H9 (cell line): Measurements from ENCODE around the gene FXYD1. TPM values are rescaled to one million over a fixed set of nuclear protein-coding genes. Genes with fewer than 3 reads are reported as not detected.

Experiments used
- DNase-seq: peaks from one replicate; pipeline ENCODE4 v3.0.0-alpha.2; 2017
- H2AFZ ChIP-seq: one replicate; pipeline ENCODE4 v1.6.1; 2013; ENCODE audit warnings: mild to moderate bottlenecking, low read length, control low read depth, moderate library complexity
- H2AK5ac ChIP-seq: 2 replicates; pipeline ENCODE4 v1.6.1; 2013; ENCODE audit warnings: low read length, control low read depth, mixed read lengths; ENCODE audit not compliant: insufficient read length
- H2BK120ac ChIP-seq: one replicate; pipeline ENCODE4 v1.6.1; 2013; ENCODE audit warnings: low read depth, mild to moderate bottlenecking, low read length, control low read depth, inconsistent platforms; ENCODE audit not compliant: poor library complexity, severe bottlenecking
- H2BK12ac ChIP-seq: 2 replicates; pipeline ENCODE4 v1.6.1; 2013; ENCODE audit warnings: low read length, control low read depth, mixed read lengths, low read depth; ENCODE audit not compliant: insufficient read length
- H2BK15ac ChIP-seq: 2 replicates; pipeline ENCODE4 v1.6.1; 2013; ENCODE audit warnings: low read depth, low read length, control low read depth
- H2BK20ac ChIP-seq: one replicate; pipeline ENCODE4 v1.6.1; 2013; ENCODE audit warnings: low read depth, mild to moderate bottlenecking, low read length, control low read depth, inconsistent platforms; ENCODE audit not compliant: poor library complexity, severe bottlenecking
- H2BK5ac ChIP-seq: 2 replicates; pipeline ENCODE4 v1.6.1; 2013; ENCODE audit warnings: low read length, control low read depth, mixed read lengths; ENCODE audit not compliant: insufficient read length
- H3K14ac ChIP-seq: 2 replicates; pipeline ENCODE4 v1.6.1; 2013; ENCODE audit warnings: low read length, control low read depth; ENCODE audit not compliant: insufficient read depth
- H3K18ac ChIP-seq: 2 replicates; pipeline ENCODE4 v1.6.1; 2013; ENCODE audit warnings: low read depth, mild to moderate bottlenecking, mixed read lengths, low read length, control low read depth; ENCODE audit not compliant: insufficient read length
- H3K23ac ChIP-seq: 2 replicates; pipeline ENCODE4 v1.6.1; 2013; ENCODE audit warnings: low read length, control low read depth, mixed read lengths, low read depth; ENCODE audit not compliant: insufficient read length
- H3K23me2 ChIP-seq: 2 replicates; pipeline ENCODE4 v1.6.1; 2013; ENCODE audit warnings: low read depth, mild to moderate bottlenecking, mixed read lengths, low read length, control low read depth; ENCODE audit not compliant: insufficient read length, poor library complexity, severe bottlenecking
- H3K27ac ChIP-seq: 2 replicates; pipeline ENCODE4 v1.5.1; 2013; ENCODE audit warnings: low read length, control low read depth, mixed read lengths, low read depth; ENCODE audit not compliant: insufficient read length
- H3K27me3 ChIP-seq: 2 replicates; pipeline ENCODE4 v1.6.1; 2013; ENCODE audit warnings: low read length, control low read depth, inconsistent platforms; ENCODE audit not compliant: insufficient read depth
- H3K4ac ChIP-seq: 2 replicates; pipeline ENCODE4 v1.6.1; 2013; ENCODE audit warnings: low read depth, mild to moderate bottlenecking, control low read depth, inconsistent platforms, low read length, moderate library complexity
- H3K4me1 ChIP-seq: 2 replicates; pipeline ENCODE4 v1.6.1; 2013; ENCODE audit warnings: low read length, control low read depth, inconsistent platforms; ENCODE audit not compliant: insufficient read depth
- H3K4me2 ChIP-seq: 2 replicates; pipeline ENCODE4 v1.6.1; 2013; ENCODE audit warnings: low read length, control low read depth, mixed read lengths; ENCODE audit not compliant: insufficient read length, insufficient read depth
- H3K56ac ChIP-seq: 2 replicates; pipeline ENCODE4 v1.6.1; 2013; ENCODE audit warnings: low read depth, mild to moderate bottlenecking, mixed read lengths, low read length, control low read depth; ENCODE audit not compliant: insufficient read length
- H3K79me1 ChIP-seq: 2 replicates; pipeline ENCODE4 v1.6.1; 2013; ENCODE audit warnings: low read depth, mild to moderate bottlenecking, moderate library complexity, low read length, control low read depth, inconsistent platforms; ENCODE audit not compliant: insufficient read depth, poor library complexity, severe bottlenecking
- H3K79me2 ChIP-seq: 2 replicates; pipeline ENCODE4 v1.6.1; 2013; ENCODE audit warnings: low read length, control low read depth, inconsistent platforms; ENCODE audit not compliant: insufficient read depth
- H3K9ac ChIP-seq: 2 replicates; pipeline ENCODE4 v1.6.1; 2013; ENCODE audit warnings: low read length, control low read depth, mixed read lengths; ENCODE audit not compliant: insufficient read length; ENCODE audit errors: extremely low read depth
- H3K9me3 ChIP-seq: one replicate; pipeline ENCODE4 v1.6.1; 2013; ENCODE audit warnings: low read depth, low read length, inconsistent platforms; ENCODE audit not compliant: control insufficient read depth
- H3T11ph ChIP-seq: one replicate; pipeline ENCODE4 v1.6.1; 2013; ENCODE audit warnings: mild to moderate bottlenecking, low read length, control low read depth, inconsistent platforms
- H4K20me1 ChIP-seq: one replicate; pipeline ENCODE4 v1.6.1; 2013; ENCODE audit not compliant: control insufficient read depth, insufficient read length, insufficient read depth
- H4K5ac ChIP-seq: 2 replicates; pipeline ENCODE4 v1.6.1; 2013; ENCODE audit warnings: low read depth, mild to moderate bottlenecking, mixed read lengths, low read length, control low read depth; ENCODE audit not compliant: insufficient read length
- H4K8ac ChIP-seq: replicated peaks from 2 replicates; pipeline ENCODE4 v1.6.1; 2013; ENCODE audit warnings: low read length, control low read depth, mixed read lengths, low read depth; ENCODE audit not compliant: insufficient read length
- H4K91ac ChIP-seq: 2 replicates; pipeline ENCODE4 v1.6.1; 2013; ENCODE audit warnings: low read depth, mild to moderate bottlenecking, moderate library complexity, mixed read lengths, low read length, control low read depth; ENCODE audit not compliant: insufficient read length
- H3K27ac Mint-ChIP-seq, 3 experiments: 2 replicates in 2 of 3; 3 replicates in 1 of 3; pipeline ENCODE4 v1.8.0; 2020 to 2021; ENCODE audit warnings: mixed read lengths in 3 of 3, mild to moderate bottlenecking in 1 of 3, moderate library complexity in 1 of 3
- H3K27me3 Mint-ChIP-seq: 2 replicates; pipeline ENCODE4 v1.8.0; 2021; ENCODE audit warnings: low read depth, mild to moderate bottlenecking, moderate library complexity, mixed read lengths
- H3K36me3 Mint-ChIP-seq, 3 experiments: 2 replicates in 2 of 3; 3 replicates in 1 of 3; pipeline ENCODE4 v1.8.0; 2020 to 2021; ENCODE audit warnings: low read depth in 3 of 3, mixed read lengths in 3 of 3; ENCODE audit not compliant: insufficient read depth in 1 of 3
- H3K4me1 Mint-ChIP-seq, 2 experiments: 2 replicates each; pipeline ENCODE4 v1.8.0; 2020; ENCODE audit warnings: mixed read lengths in 2 of 2
- H3K4me3 Mint-ChIP-seq, 2 experiments: 2 replicates in 1 of 2; 3 replicates in 1 of 2; pipeline ENCODE4 v1.8.0; 2020 to 2021; ENCODE audit warnings: mild to moderate bottlenecking in 2 of 2, mixed read lengths in 2 of 2, moderate library complexity in 1 of 2
- H3K9me3 Mint-ChIP-seq, 2 experiments: 2 replicates in 1 of 2; 3 replicates in 1 of 2; pipeline ENCODE4 v1.8.0; 2020; ENCODE audit warnings: mild to moderate bottlenecking in 2 of 2, mixed read lengths in 2 of 2, moderate library complexity in 1 of 2
- CTCF ChIP-seq: fragments of 200-600 bp; sonication (generic); conservative IDR thresholded peaks from 3 replicates; pipeline ENCODE4 v1.8.0; 2021; ENCODE audit warnings: antibody characterized with exemption, mild to moderate bottlenecking
- WGBS: extraction: QIAGEN DNeasy Blood & Tissue Kit; methylation state at CpG from one replicate; pipeline ENCODE4 v1.1.7; 2013; ENCODE audit warnings: missing lambda C conversion rate, low lambda C conversion rate, mixed read lengths; ENCODE audit not compliant: insufficient read length; ENCODE audit errors: extremely low coverage; 5-methylcytosine and 5-hydroxymethylcytosine counted together
- total RNA-seq: library from RNA; stranded (reverse); gene quantifications from 2 replicates; pipeline ENCODE4 v1.2.1, GENCODE V29; 2021

The FXYD1 gene
- total RNA-seq, 1 experiment from 2014 or later, result 7.7 TPM

- H2AFZ ChIP-seq, result no peak overlapping the region
- H3K9me3 ChIP-seq, result no peaks in the 10 kb centered on the region
- no peak overlapping the region for H2BK15ac ChIP-seq
- H3K4me2 ChIP-seq, result no peak overlapping the region
- H3K23me2 ChIP-seq, result no peaks in the 10 kb centered on the region
- peaks cover 9% of the 10 kb centered on the region for H3K27me3 Mint-ChIP-seq
- H2AK5ac ChIP-seq, result no peak overlapping the region
- no peak overlapping the region for H2BK5ac ChIP-seq
- no peak overlapping the region for H3K14ac ChIP-seq
- no peak overlapping the region for H3K4ac ChIP-seq
- H4K8ac ChIP-seq, result no peak overlapping the region
- no peaks in the 10 kb centered on the region for H3K36me3 Mint-ChIP-seq
- no peaks in the 10 kb centered on the region for H3K9me3 Mint-ChIP-seq
- no peaks in the 10 kb centered on the region for H3K79me2 ChIP-seq
- no peaks in the 10 kb centered on the region; the same call in 1 of the 2 replicates for H3K4me1 ChIP-seq
- H3K27me3 ChIP-seq, result no peaks in the 10 kb centered on the region
- no peaks in the 10 kb centered on the region for H4K20me1 ChIP-seq
- no peak overlapping the region for H3K4me3 Mint-ChIP-seq
- no CpG with 5 or more reads among the region's 13 CpGs for WGBS
- no peak overlapping the region for H2BK20ac ChIP-seq
- no peak overlapping the region for H2BK12ac ChIP-seq
- H3K9ac ChIP-seq, result no peak overlapping the region
- H3K27ac ChIP-seq, result no peak overlapping the region
- H4K5ac ChIP-seq, result no peak overlapping the region
- no peaks in the 10 kb centered on the region for H3K79me1 ChIP-seq
- no peak overlapping the region for H3K56ac ChIP-seq
- DNase-seq, result no peak
- H3K18ac ChIP-seq, result no peak overlapping the region
- H4K91ac ChIP-seq, result no peak overlapping the region
- no peak overlapping the region for H3T11ph ChIP-seq
- H2BK120ac ChIP-seq, result no peak overlapping the region
- no peak for TF ChIP-seq CTCF
- peaks cover 43 to 56% of the 10 kb centered on the region in 2 experiments for H3K4me1 Mint-ChIP-seq
- no peak overlapping the region for H3K23ac ChIP-seq
- no peak overlapping the region for H3K27ac Mint-ChIP-seq
Measured at GRCh38 chr19:35118268-35119020, 20.2 kb upstream of the FXYD1 start.
